HG02885 (cell line): ENCODE measurements around the gene PDXK.

Experiments used
- ATAC-seq: cut with Tn5 transposase; IDR thresholded peaks from one replicate; pipeline ENCODE4 v1.9.1; 2021; ENCODE audit warnings: mild to moderate bottlenecking; ENCODE audit not compliant: unreplicated experiment, poor library complexity

The PDXK gene

DNA sequence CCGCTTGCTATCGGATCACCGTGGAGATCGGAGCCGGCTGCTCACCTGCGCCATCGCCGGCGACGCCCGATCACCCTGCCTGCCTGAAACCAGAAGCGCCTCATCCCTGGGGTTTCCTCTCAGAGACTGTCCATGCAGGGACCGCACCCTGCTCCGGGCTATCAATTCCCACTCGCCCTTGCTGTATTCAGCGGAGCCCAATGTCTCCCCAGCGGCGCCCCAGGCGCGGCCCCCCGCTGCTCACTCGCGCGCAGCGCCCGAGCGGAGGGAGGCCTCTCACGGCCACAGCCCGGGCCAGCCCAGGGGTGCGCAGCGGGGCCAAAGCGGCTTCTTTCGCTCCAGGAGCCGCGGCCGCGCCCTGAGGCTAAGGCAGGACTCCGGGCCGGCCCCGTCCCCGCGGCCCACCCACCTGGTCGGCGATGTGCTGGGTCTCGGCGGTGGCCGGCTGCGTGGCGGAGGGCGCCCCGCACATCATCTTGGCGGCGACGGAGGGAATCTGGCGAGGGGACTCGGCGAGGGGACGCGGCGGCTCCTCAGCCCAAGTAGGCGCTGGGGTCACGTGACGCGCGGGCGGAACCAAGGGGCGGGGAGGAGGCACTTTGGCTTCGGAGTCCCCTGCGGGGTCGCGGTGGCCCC, 57.0 kb downstream of the PDXK start, which contains the start of gene CSTB:
Gene CSTB (minus strand): TSS at position 514 of the 636 bp plus-strand sequence. CDS start 39 bp downstream, at position 475.
- peak; percentile 77 for ATAC-seq

DNA sequence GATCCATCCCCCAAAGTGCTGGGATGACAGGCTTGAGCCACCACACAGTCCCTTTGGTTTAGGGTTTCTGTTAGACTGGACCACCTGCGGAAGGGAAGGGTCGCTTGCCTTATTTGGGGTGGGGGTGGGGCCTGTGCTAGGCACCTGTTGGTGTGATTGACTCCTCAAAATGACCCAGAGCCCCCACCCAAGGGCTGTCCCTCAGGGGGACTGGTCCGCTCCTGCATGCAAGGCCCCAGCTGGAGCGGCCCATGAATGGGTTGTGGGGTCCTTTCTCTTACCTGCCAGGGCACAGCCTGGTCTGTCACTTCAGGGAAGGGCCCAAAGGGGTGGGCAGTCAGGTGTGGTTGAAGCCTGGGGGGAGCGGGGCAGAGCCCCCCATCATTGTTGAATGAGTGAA, 59.0 kb downstream of the PDXK start:
- no peak for ATAC-seq

DNA sequence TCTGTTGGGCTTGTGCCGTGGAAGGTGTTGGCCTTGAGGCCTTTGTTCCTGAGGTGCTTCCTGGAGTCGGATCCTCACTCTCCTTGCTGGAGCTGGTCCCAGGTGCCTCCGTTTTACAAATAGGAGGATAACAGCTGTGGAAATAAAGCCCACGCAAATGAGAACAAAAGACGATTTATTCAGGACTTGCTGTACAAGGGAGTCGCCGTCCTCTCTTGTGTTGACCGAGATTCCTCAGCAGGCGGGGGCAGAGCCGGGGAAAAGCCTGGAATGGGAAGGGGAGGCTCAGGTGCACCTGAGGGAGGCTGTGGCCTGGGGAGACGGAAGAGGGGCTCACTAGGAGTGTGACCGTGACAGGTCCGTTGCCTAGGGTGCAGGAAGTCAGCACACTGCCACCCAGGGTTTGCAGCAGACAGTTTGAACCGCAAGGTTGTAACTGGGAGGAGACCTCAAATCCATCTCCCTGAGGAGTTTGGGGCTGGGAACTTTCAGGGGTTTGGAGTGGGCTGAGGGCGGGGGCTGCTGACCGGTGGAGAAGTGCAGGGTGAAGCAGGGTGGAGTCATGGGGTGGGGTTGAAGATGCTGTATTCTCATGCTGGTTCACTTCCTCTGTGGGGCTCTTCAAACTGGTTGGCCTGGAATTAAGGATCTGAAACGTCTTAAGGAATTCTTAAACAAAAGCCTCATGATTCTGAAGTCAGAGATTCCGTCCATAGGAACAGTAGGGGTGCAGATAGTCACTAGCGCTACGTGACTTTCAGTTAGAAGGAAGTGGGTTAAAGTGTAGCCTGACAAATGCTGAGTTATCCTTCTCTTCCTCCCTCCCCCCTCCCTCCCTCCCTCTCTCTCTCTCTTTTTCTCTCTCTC, 59.8 kb downstream of the PDXK start:
- no peak for ATAC-seq

DNA sequence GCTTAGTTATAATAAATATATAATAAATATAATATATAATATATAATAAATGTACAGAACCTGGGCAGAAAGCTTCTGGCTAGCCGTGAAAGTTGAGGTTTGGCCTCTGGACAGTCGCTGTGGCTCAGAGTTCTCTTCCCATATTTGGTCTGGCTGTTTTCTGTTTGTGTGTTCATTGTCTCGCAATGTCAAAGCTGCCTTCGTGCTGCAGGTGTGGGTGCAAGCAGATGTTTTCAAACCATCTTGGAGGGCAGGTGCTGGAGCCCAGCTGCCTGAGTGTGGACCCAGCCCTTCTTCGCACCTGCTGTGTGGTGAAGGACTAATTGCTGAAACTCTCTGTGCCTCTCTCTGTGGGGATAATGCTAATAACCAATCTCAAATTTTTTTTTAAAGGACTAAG, 60.7 kb downstream of the PDXK start:
- no peak for ATAC-seq

DNA sequence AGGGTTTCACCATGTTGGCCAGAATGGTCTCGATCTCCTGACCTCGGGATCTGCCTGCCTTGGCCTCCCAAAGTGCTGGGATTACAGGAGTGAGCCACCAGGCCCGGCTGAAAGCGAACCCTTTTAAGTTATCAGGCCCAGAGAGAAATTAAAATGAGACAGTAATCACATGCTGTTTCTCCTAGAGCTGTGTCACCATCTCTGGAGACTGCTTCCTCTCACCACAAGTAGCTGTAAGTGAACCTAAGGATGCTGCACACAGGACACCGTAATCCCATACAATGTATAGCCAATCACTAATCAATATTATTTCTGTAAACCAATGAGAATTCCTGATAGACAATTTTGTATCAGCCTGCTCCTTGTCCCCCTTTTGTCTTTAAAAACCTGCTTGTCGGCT, 62.9 kb downstream of the PDXK start:
- ATAC-seq: no peak

DNA sequence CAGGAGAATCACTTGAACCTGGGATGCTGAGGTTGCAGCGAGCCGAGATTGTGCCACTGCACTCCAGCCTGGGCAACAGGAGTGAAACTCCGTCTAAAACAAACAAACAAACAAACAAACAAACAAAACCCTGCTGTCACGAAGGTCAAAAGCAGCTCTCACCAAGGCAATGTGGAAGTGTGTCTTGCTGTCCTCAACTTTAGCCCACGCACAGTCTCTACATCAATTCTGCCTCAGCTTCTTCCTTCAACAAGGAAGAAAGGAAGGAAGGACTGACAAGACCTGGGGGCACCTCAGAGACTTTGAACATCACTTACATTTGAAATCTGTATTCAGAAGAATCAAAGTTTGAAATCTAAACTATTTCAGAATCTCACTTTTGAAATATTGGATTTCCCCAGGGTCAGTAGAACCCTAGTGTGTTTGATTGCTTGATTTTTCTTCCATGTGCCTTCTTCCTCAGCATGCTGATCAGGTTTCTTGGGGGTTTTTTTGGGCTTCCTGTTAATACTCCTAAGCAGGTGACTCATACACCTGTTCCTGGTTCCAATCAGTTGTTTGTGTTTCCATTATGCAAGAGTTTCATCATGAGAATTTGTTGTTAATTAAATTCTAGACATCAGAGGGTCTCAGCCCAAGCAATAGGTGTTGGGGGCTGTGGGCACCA, 63.6 kb downstream of the PDXK start:
- no peak for ATAC-seq

DNA sequence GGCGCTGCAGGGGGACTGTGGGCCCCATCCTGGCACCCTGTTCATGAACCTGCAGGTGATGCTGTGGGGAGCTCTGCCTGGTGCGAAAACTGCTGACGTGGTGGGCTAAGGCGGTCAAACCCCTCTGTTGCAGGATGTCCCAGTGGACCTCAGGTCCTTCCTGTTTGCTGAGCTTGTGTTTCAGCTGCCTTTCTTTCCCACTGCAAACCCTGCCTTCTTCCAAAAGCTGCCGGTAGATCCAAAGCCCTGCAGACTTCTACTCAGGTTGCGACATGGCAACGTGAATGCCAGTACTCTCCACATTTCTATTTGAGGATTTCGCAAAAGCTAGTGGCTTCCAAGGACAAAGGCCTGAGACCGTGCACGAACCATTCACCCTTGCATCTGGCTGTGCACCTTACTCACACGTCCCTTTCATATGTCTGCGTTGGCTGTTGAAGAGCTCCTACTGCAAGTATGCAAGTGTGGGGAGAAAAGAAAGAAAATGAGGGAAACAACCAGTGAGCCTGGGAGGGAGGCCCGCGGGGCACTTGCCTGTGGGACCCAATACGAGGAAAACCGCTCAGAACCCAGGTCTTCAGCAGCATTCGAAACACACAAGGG, 64.3 kb downstream of the PDXK start:
- no peak for ATAC-seq

DNA sequence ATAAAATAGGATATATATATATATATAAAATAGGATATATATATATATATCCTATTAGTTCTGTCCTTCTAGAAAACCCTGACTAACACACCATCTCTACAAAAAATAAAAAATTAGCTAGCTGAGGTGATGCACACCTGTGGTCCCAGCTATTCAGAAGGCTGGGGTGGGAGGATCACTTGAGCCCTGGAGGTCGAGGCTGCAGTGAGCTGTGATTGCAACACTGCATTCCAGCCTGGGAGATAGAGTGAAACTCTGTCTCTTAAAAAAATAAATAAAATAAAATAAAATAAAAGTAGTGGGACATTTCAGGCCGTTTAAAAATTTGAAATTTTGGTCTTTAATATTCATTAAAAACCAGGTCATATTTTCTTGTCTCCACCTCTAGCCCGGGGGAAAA, 66.2 kb downstream of the PDXK start:
- no peak for ATAC-seq

DNA sequence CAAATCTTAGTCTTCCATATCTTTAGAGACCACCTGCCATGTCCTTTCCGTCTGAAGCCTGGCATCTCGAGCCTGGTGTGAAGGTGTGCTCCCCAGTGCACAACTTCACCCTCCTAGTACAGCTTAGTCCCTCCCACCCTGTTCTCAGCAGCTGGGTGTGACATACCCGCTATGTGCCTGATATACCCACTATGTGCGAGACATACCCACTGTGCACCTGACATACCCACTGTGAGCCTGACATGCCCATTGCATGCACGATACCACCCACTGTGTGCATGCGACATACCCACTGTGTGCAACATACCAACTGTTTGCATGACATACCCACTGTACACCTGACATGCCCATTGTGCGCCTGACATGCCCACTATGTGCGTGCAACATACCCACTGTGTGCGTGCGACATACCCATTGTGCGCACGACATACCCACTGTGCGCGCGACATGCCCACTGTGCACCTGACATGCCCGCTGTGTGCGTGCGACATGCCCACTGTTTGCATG, 67.4 kb downstream of the PDXK start:
- ATAC-seq: no peak

DNA sequence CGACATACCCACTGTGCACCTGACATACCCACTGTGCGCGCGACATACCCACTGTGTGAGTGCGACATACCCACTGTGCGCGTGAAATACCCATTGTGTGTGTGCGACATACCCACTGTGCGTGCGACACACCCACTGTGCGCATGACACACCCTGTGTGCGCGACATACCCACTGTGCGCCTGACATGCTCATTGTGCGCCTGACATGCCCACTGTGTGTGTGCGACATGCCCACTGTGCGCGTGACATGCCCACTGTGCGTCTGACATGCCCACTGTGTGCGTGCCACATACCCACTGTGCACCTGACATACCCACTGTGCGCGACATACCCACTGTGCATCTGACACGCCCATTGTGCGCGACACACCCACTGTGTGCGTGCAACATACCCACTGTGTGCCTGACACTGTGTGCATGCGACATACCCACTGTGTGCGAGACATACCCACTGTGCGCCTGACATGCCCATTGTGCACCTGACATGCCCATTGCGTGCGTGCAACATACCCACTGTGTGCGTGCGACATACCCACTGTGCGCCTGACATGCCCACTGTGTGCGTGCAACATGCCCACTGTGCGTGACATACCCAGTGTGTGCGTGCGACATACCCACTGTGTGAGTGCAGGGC, 68.0 kb downstream of the PDXK start:
- ATAC-seq: no peak

DNA sequence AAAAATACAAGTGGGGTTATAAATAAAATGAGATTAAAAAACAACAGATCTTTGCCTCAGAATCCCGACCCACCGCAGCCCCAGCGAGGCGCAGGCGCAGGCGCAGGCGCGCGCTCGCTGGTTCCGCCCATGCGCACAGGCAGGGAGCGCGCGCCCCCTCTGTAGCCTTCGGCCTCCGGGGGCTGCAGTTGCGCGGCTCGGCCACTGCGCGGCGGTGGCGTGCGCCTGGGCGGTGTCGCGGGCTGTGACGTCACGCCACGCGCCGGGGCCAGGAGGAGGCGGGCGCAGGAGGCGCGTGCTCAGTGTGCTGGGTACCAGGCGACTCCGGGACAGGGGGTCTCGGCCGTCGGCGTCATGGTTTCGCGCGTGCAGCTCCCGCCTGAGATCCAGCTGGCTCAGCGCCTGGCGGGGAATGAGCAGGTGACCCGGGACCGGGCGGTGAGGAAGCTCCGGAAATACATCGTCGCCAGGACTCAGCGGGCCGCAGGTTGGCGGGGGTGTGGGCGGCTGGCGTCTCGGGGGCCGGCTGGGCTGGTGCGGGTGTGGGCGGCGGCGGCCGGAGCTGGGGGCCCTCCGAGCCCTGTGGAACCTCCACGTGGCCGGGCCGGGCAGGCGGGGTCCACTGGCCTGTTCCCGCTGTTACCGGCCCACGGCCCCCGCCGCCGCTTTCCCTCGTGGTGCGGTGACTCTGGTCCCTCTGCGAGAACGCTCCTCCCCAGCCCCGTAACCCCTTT, 70.5 kb downstream of the PDXK start, which contains the start of gene RRP1:
Gene RRP1 (plus strand): TSS at position 302 of the 734 bp plus-strand sequence. CDS start 53 bp downstream, at position 355.
- ATAC-seq: peak; percentile 93

DNA sequence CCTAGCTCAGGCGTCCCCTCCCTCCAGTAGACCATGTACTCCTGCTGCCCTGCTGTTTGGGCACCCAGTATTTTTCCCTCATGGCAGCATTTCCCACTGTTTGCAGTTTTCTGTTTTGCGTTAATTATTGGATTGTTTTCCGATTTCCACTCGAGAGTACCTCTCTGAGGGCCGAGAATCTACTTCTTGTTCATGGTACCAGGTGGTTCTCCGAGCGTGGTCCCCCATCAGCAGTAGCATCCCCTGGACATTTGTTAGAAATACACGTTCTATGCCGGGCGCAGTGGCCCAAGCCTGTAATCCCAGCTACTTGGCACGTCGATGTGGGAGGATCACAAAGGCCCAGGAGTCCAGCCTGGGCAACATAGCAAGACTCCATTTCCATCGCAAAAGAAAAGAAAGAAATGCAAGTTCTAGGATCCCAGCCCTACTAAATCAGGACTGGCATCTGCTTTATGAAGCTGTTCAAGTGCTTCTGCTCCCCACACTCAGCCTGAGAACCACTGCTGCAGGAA, 71.1 kb downstream of the PDXK start:
- ATAC-seq: no peak

DNA sequence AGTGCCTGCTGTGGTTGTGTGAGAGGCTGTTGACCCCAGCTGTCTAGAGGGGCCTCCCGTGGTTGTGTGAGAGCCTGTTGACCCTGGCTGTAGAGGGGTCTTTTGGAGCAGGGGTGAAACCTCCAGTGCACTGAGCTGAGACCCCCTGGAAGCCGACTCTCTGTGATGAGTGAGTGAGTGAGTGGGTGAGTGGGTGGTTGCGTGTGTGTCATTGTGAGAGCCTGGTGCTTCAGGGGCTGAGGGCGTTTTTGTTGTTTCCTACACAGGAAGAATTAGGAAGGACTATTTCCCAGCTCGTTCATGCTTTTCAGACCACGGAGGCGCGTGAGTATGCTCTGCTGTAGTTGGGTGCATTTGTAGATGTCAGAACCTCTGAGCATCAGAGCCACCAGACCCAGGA, 73.5 kb downstream of the PDXK start:
- no peak for ATAC-seq

DNA sequence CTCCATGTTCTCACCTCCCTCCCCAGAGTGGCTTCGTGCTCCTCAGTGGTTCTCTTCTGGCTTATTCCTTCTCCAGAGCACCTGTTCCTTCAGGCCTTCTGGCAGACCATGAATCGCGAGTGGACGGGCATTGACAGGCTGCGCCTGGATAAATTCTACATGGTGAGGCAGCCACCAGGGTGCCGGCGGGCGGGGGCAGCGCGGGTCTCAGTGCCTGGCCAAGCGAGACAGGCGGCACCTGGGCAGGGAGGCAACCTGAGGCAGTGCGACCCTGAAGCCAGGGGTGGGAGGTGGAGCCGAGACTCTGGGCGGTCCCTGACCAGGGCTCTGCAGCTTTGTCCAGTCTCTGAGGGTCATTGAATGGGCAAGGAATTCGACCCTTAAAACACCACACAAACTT, 74.3 kb downstream of the PDXK start:
- ATAC-seq: no peak

DNA sequence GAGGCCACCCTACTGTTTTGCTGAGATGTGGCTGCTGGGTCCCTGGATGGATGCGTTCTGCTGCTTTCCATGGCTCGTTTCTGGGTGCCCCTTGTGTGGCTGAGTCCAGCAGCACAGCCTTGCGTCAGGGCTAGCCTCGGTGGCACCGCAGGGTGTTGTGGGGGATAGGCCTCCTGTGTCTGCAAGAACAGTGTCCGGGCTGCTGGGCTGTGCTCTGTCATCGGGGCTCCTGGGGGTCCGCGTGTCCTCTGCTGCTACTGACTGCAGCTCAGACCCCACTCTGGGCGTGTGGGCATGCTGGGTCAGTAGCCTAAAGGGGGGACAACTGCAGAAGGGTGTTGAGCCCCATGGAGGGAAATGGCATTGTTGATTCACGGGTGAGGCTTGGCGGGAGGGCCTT, 75.4 kb downstream of the PDXK start:
- no peak for ATAC-seq

DNA sequence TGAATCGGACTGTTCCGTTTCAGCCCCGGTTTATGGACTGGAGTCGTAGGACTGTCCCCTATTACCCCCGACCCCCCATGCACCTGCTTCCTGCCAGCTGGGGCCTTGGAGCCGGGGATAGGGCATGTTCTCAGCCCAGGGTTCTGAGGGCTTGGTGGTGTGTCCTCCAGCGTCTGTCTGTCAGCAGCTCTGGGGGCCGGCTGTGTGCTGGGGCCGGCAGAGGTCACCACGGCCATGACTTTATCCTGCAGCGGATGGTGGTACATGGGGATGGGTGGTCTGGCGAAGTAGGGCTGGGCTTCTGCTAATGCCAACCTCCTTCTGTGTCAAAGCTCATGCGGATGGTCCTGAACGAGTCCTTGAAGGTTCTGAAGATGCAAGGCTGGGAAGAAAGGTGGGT, 75.9 kb downstream of the PDXK start:
- ATAC-seq: no peak

DNA sequence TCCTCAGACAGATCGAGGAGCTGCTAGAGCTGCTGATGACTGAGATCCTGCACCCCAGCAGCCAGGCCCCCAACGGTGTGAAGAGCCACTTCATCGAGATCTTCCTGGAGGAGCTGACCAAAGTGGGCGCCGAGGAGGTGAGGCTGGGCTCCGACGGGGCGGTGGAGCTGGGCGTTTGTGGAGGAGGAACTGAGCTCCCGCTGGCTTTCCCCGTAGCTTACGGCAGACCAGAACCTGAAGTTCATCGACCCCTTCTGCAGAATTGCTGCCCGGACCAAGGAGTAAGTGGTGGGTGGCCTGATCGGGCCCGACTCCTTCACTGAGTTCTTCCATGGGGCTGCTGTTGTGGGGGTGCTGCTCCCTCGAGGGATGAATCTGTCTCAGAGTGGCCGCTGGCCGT, 78.5 kb downstream of the PDXK start:
- ATAC-seq: no peak

DNA sequence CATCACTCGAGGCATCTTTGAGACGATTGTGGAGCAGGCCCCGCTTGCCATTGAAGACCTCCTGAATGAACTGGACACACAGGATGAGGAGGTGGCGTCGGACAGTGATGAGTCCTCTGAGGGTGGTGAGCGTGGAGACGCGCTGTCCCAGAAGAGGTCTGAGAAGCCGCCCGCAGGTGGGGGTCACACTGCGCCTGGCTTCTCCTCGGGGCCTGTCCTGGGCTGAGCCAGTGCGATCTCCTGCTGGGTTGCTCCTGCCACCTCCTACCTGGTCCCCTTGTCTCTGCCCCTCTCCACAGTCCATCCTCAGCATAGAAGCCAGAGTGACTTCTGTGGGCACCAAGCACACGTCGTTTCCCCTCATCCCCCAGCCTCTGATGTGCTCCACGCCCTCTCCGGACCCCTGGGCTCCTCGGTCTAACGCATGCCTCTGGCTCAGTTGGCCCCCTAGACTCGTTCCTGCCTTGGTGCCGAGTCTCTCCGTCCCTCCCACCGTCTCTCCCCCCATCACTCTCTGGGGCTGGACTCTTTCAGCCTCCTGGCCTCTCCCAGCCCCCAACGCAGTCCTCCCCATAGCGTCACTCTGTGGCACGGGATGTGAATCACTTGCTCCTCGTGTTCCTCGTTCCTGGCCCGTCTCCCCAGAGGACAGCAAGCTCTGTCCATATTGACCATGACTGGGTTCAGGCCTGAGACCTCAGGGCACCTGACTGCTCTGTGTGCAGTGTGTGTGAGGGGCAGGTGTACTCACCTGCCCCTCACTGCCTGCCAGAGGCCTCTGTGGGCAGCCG, 79.2 kb downstream of the PDXK start:
- no peak for ATAC-seq
